ENCODE data around the gene STARD3. TPM values are rescaled to one million over a fixed set of nuclear protein-coding genes. Genes with fewer than 3 reads are reported as not detected.

The STARD3 gene
- total RNA-seq, 6 experiments from 2014 or later: 44.0 to 52.3 (median 46.3) TPM

DNA sequence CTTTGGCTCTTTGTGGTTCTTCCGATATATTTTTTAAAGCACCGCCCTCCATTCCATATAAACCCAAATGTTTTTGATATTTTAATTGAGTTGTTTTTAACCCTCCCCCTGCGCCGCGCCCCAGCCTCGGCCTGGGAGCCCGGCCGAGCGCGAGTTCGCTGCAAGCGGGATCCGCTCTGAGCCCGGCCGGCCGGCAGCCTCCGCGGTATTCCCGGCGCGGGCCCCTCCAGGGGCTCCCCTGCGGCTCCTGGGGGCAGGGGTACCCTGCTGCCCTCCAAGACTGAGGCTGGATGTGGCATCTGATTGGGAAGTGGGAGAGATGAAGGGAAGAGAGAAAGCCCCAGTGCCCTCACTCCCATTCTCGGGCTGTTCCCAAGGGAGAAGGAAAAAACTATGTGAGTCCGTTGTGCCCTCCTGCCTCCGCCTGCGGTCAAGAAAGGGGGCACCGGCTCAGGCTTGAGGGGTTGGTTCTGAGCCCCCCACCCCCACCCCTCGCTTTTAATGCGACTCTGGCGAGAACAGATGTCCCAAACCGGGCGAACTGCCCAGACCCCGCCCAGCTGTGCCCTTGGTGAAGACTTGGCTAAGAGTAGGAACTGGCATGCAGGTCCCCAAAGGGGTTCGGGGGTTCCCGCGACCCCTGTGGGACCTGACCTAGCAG, 37.8 kb upstream of the STARD3 start:
- H3K27me3 Mint-ChIP-seq (ENCODE audit: insufficient read depth): peaks cover 90% of the 10 kb centered on the region
- no peaks in the 10 kb centered on the region for H3K36me3 Mint-ChIP-seq (ENCODE audit: low read depth)
- H3K9me3 Mint-ChIP-seq: no peaks in the 10 kb centered on the region
- H3K27ac Mint-ChIP-seq: no peak overlapping the region
- TF ChIP-seq, protein P1, sequence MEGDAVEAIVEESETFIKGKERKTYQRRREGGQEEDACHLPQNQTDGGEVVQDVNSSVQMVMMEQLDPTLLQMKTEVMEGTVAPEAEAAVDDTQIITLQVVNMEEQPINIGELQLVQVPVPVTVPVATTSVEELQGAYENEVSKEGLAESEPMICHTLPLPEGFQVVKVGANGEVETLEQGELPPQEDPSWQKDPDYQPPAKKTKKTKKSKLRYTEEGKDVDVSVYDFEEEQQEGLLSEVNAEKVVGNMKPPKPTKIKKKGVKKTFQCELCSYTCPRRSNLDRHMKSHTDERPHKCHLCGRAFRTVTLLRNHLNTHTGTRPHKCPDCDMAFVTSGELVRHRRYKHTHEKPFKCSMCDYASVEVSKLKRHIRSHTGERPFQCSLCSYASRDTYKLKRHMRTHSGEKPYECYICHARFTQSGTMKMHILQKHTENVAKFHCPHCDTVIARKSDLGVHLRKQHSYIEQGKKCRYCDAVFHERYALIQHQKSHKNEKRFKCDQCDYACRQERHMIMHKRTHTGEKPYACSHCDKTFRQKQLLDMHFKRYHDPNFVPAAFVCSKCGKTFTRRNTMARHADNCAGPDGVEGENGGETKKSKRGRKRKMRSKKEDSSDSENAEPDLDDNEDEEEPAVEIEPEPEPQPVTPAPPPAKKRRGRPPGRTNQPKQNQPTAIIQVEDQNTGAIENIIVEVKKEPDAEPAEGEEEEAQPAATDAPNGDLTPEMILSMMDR (IDR thresholded peaks at IDR 0.05): no peak
- H3K4me3 Mint-ChIP-seq: no peak overlapping the region
- DNase-seq: no peak
- H3K4me1 Mint-ChIP-seq (ENCODE audit: low read depth): no peaks in the 10 kb centered on the region

DNA sequence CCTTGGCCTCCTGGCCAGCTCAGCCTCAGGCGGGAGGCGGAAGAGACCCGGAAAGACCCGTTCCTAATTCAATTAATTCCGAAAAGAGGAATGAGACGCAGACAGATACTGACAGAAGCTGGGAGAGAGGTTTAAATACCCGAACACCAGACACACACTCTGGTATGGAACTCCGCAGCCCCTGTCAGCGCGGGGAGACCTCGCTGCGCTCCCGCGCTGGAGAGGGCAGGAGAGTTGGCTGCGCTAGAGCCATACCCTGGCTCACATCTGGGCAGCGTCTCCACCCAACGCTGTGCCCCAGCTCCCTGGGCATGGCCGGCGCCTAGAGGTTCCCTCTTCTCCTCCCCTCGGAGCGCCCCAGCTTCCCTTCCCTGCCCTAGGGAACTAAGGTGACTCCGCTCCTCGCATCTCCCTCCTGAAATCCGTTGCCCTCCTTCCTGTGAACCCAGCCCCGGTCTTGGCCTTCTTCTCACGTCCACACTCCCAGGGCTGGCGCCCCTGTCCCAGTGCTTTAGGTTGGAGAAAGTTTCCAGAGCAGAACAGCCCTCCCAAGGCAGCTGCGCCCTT, 37.2 kb upstream of the STARD3 start:
- TF ChIP-seq, protein P1 (IDR thresholded peaks at IDR 0.05): no peak
- no peaks in the 10 kb centered on the region for H3K4me1 Mint-ChIP-seq (ENCODE audit: low read depth)
- H3K27me3 Mint-ChIP-seq (ENCODE audit: insufficient read depth): peaks cover 87% of the 10 kb centered on the region

DNA sequence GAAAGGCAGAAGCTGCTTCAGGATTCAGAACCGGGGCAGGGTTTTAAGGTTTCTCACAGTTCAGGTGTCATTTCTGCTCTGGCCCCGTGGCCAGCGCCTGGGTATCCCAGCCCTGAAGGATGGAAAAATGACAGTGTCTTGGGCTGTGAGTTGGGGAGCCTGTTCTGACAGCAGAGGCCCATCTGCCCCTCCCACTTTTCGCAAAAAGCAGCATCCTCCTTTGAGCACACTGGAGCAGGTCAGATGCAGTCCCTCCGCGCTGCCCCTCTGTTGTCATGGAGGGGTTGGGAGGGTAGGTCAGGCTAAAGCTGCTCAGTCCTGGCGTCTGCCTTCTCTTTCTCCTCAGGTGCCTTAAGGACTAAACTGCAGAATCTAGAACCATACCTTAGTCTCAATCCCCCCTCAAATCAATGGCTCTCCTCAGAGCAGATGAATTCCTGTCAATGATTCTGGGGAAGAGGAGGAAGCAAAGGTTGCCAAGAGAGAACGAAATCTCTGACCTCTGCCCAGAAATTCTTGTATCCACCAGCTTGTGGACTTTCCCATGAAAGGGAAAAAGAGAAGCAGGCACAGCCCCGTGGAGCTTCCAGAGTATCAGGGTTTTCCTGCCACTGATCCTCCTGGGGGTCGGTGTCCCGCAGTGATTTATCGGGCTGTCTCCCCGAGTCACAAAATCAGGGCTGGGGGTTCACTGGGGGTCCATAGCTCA, 36.5 kb upstream of the STARD3 start:
- Mint-ChIP-seq H3K9me3 (no peaks in the 10 kb centered on the region), H3K27ac (no peak overlapping the region), H3K27me3 (ENCODE audit: insufficient read depth) (peaks cover 86% of the 10 kb centered on the region), H3K4me3 (no peak overlapping the region), H3K36me3 (ENCODE audit: low read depth) (no peaks in the 10 kb centered on the region), H3K4me1 (ENCODE audit: low read depth) (no peaks in the 10 kb centered on the region)
- TF ChIP-seq, protein P1 (IDR thresholded peaks at IDR 0.05): no peak
- no peak for DNase-seq

More for the DNA sequence above, 37.2 kb upstream of the STARD3 start:
- Mint-ChIP-seq H3K9me3 (no peaks in the 10 kb centered on the region), H3K27ac (no peak overlapping the region), H3K4me3 (no peak overlapping the region), H3K36me3 (ENCODE audit: low read depth) (no peaks in the 10 kb centered on the region)
- no peak for DNase-seq

DNA sequence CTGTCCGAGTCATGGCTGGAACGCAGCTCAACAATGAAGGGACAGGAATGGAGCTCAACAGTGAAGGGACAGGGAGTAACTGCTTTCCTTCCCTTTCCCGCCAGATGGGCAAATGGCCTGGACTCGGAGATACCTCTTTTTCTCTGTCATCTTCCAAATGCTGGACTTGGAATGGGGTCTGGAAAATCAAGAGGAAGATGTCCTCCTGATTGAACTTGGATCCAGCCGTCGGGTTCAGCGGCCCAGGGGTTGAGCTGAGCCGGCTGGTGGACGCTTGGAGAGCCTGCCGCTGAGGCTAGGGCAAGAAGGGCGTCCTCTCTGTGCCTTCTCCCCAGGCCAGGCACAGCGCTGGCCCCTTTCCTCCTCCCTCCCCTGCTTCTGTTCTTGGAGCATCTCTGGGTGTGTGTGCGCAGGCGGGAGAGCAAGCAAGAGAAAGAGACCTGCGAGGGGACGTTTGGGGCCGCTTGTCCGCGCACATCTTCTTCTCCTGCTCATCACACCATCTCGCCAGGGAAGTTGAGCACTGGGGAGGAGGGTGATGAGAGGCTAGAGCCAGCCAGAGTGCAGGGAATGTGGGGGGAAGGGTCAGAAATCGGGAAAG, 35.8 kb upstream of the STARD3 start:
- H3K27ac Mint-ChIP-seq: no peak overlapping the region
- H3K9me3 Mint-ChIP-seq: no peaks in the 10 kb centered on the region
- H3K27me3 Mint-ChIP-seq (ENCODE audit: insufficient read depth): peaks cover 80% of the 10 kb centered on the region
- no peaks in the 10 kb centered on the region for H3K36me3 Mint-ChIP-seq (ENCODE audit: low read depth)
- DNase-seq: no peak
- no peak overlapping the region for H3K4me3 Mint-ChIP-seq
- H3K4me1 Mint-ChIP-seq (ENCODE audit: low read depth): no peaks in the 10 kb centered on the region
- TF ChIP-seq, protein P1 (IDR thresholded peaks at IDR 0.05): no peak

DNA sequence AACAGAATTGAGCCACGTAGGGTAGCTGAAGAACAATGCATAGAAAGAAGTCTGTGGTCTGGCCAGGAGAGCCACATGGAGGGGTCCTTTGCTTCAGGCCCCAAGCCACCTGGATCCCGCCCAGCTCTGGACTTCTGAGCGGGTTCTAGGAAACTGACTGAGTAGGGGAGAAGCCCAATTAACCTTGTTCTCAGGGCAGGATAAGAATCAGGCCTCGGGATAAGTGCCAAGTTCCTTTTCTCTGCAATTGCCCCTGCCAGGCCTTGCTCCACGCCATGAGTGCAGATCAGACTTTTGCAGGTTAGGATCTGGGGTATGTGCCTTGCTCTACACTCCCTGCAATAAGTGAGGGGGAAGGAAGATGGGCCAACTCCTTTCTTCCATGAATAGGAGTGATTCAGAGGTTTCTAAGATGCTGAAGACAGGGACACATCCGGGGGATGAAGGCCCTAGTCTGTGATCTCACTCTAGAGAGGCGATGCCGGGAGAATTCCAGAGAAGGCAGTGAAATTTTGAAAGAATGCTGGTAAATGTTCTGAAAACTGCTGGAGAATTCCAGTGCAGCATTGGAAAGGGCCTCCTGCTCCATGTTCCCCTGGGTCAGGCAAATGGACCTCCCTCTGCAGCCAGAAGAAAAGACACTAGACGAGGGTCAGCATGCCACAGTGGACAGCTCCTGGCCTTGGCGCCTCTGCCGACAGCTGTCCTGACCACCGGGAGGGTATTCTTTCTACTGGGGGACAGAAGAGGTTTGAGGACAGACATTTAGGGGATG, 35.0 kb upstream of the STARD3 start:
- Mint-ChIP-seq H3K27me3 (ENCODE audit: insufficient read depth) (peaks cover 74% of the 10 kb centered on the region), H3K9me3 (no peaks in the 10 kb centered on the region), H3K4me1 (ENCODE audit: low read depth) (no peaks in the 10 kb centered on the region), H3K36me3 (ENCODE audit: low read depth) (no peaks in the 10 kb centered on the region), H3K27ac (no peak overlapping the region), H3K4me3 (no peak overlapping the region)
- TF ChIP-seq, protein P1 (IDR thresholded peaks at IDR 0.05): no peak
- DNase-seq: no peak

Data from HFFc6 (cell line).